HEK293 (cell line): Measurements from ENCODE around the gene C4orf50.

ENCODE experiments used
- ZNF529 ChIP-seq: fragments of 450-650 bp; formaldehyde crosslinking; IDR thresholded peaks from 2 replicates; pipeline ENCODE4 v1.5.1; 2017; ENCODE audit warnings: missing genetic modification characterization, missing biosample characterization; ENCODE audit not compliant: insufficient replicate concordance
- ZNF76 ChIP-seq: fragments of 450-650 bp; formaldehyde crosslinking; IDR thresholded peaks from 2 replicates; pipeline ENCODE4; 2016; ENCODE audit warnings: low read depth, missing biosample characterization, missing genetic modification characterization, borderline replicate concordance
- TF ChIP-seq, protein P1 (sequence below): fragments of 450-650 bp; formaldehyde crosslinking; IDR thresholded peaks from 2 replicates; pipeline ENCODE4 v1.5.1; 2016; ENCODE audit warnings: missing biosample characterization, missing genetic modification characterization
- TF ChIP-seq, protein P2 (sequence below): fragments of 450-650 bp; formaldehyde crosslinking; IDR thresholded peaks from 2 replicates; pipeline ENCODE4 v1.5.1; 2016; ENCODE audit warnings: missing biosample characterization, missing genetic modification characterization

DNA sequence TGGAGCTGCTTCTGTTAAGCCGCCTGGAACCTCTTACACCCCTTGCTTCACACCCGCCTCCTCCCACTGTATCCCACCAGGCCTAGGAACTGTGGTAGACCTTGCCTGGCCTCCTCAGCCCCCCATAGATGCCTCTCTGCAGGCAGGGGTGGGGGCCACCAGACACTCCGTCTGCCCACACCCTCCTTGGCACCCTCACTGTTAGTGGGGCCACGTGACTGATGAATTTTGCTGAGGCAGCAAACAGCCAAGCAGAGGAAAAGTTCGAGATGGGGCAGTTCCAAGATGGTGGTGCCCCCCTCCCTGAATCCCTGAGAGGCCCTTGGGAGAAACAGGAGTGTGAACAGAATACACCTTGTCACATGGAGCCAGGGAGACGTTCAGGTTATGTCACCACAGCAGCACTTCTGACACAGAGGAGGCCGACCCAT is 41.2 kb upstream of the C4orf50 start:
- TF ChIP-seq, protein P1, sequence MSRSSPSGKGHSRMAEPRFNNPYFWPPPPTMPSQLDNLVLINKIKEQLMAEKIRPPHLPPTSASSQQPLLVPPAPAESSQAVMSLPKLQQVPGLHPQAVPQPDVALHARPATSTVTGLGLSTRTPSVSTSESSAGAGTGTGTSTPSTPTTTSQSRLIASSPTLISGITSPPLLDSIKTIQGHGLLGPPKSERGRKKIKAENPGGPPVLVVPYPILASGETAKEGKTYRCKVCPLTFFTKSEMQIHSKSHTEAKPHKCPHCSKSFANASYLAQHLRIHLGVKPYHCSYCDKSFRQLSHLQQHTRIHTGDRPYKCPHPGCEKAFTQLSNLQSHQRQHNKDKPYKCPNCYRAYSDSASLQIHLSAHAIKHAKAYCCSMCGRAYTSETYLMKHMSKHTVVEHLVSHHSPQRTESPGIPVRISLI (tag by site-specific recombination) = no peak
- TF ChIP-seq, protein P2, sequence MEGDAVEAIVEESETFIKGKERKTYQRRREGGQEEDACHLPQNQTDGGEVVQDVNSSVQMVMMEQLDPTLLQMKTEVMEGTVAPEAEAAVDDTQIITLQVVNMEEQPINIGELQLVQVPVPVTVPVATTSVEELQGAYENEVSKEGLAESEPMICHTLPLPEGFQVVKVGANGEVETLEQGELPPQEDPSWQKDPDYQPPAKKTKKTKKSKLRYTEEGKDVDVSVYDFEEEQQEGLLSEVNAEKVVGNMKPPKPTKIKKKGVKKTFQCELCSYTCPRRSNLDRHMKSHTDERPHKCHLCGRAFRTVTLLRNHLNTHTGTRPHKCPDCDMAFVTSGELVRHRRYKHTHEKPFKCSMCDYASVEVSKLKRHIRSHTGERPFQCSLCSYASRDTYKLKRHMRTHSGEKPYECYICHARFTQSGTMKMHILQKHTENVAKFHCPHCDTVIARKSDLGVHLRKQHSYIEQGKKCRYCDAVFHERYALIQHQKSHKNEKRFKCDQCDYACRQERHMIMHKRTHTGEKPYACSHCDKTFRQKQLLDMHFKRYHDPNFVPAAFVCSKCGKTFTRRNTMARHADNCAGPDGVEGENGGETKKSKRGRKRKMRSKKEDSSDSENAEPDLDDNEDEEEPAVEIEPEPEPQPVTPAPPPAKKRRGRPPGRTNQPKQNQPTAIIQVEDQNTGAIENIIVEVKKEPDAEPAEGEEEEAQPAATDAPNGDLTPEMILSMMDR (tag by site-specific recombination) = no peak
- TF ChIP-seq ZNF529 (tag by site-specific recombination) (no peak), ZNF76 (no peak)
